HG03354 (cell line): ENCODE data around the gene PTPN18.
A peak's percentile ranks its signal among the peaks of the same experiment; 100 is the strongest.

Source experiments
- ATAC-seq: cut with Tn5 transposase; IDR thresholded peaks from one replicate; pipeline ENCODE4 v1.9.1; 2021; ENCODE audit warnings: mild to moderate bottlenecking; ENCODE audit not compliant: unreplicated experiment, poor library complexity, severe bottlenecking

PTPN18 gene

GRCh38 chr2:130339885-130340745, 15.7 kb upstream of the PTPN18 start:
- ATAC-seq, result no peak

GRCh38 chr2:130341562-130342019, 14.3 kb upstream of the PTPN18 start:
- ATAC-seq, result no peak

GRCh38 chr2:130342020-130342532, 13.8 kb upstream of the PTPN18 start:
- peak; percentile 77 for ATAC-seq

GRCh38 chr2:130342533-130343275, 13.2 kb upstream of the PTPN18 start, which contains the start of gene IMP4:
IMP4 (plus strand) TSS chr2:130342897; CDS start chr2:130342933, 36 bp downstream.
- peak; percentile 90 for ATAC-seq

GRCh38 chr2:130344578-130344977, 11.3 kb upstream of the PTPN18 start:
- no peak for ATAC-seq

- no peak for ATAC-seq
These were observed 10.8 kb upstream of the PTPN18 start for GRCh38 chr2:130345091-130345490.

GRCh38 chr2:130345611-130346010, 10.2 kb upstream of the PTPN18 start:
- ATAC-seq, result no peak

GRCh38 chr2:130346041-130346740, 9.7 kb upstream of the PTPN18 start:
- no peak for ATAC-seq

GRCh38 chr2:130346741-130347066, 9.2 kb upstream of the PTPN18 start:
- ATAC-seq, result no peak

GRCh38 chr2:130347220-130347925, 8.5 kb upstream of the PTPN18 start:
- ATAC-seq, result no peak

- no peak for ATAC-seq
These were observed 6.7 kb upstream of the PTPN18 start for GRCh38 chr2:130349174-130349573.

- ATAC-seq, result no peak
These were observed 4.1 kb upstream of the PTPN18 start for GRCh38 chr2:130351711-130352110.

GRCh38 chr2:130352237-130352636, 3.6 kb upstream of the PTPN18 start:
- no peak for ATAC-seq

- no peak for ATAC-seq
These were observed 2.3 kb upstream of the PTPN18 start for GRCh38 chr2:130353291-130354138.

GRCh38 chr2:130354139-130354428, 1.8 kb upstream of the PTPN18 start:
- no peak for ATAC-seq

- no peak for ATAC-seq
These were observed 681 bp upstream of the PTPN18 start for GRCh38 chr2:130355172-130355577.

- no peak for ATAC-seq
These were observed 2.0 kb downstream of the PTPN18 start for GRCh38 chr2:130357864-130358263.

- ATAC-seq, result no peak
These were observed 2.8 kb downstream of the PTPN18 start for GRCh38 chr2:130358420-130359350.
